HG02943 (cell line): Measurements from ENCODE around the gene TATDN2.

Experiments used
- ATAC-seq: cut with Tn5 transposase; IDR thresholded peaks from one replicate; pipeline ENCODE4 v1.9.1; 2021; ENCODE audit warnings: mild to moderate bottlenecking, low read depth, moderate library complexity; ENCODE audit not compliant: unreplicated experiment

The TATDN2 gene

GRCh38 chr3:10234526-10235230 is 13.6 kb upstream of the TATDN2 start:
- ATAC-seq, result no peak

- ATAC-seq, result no peak
Observed at GRCh38 chr3:10235551-10235950, 12.7 kb upstream of the TATDN2 start.

- no peak for ATAC-seq
Observed at GRCh38 chr3:10238345-10239183, 9.7 kb upstream of the TATDN2 start.

GRCh38 chr3:10240799-10241198 is 7.5 kb upstream of the TATDN2 start:
- no peak for ATAC-seq

GRCh38 chr3:10242182-10243065 is 5.8 kb upstream of the TATDN2 start:
- ATAC-seq, result no peak

- ATAC-seq, result no peak
Observed at GRCh38 chr3:10244009-10244408, 4.2 kb upstream of the TATDN2 start.

- ATAC-seq, result no peak
Observed at GRCh38 chr3:10245081-10245712, 3.1 kb upstream of the TATDN2 start.

GRCh38 chr3:10247679-10248183 is 528 bp upstream of the TATDN2 start:
- no peak for ATAC-seq

- peak; percentile 18 for ATAC-seq
Observed at GRCh38 chr3:10248984-10249748, 907 bp downstream of the TATDN2 start.

GRCh38 chr3:10249833-10250232 is 1.6 kb downstream of the TATDN2 start:
- no peak for ATAC-seq

GRCh38 chr3:10251006-10251405 is 2.7 kb downstream of the TATDN2 start:
- ATAC-seq, result no peak

GRCh38 chr3:10253731-10254130 is 5.5 kb downstream of the TATDN2 start:
- no peak for ATAC-seq

- ATAC-seq, result no peak
Observed at GRCh38 chr3:10255835-10256234, 7.6 kb downstream of the TATDN2 start.

- ATAC-seq, result no peak
Observed at GRCh38 chr3:10259036-10259435, 10.8 kb downstream of the TATDN2 start.

- no peak for ATAC-seq
Observed at GRCh38 chr3:10259798-10260197, 11.5 kb downstream of the TATDN2 start.

GRCh38 chr3:10260211-10260701 is 12.0 kb downstream of the TATDN2 start:
- no peak for ATAC-seq

- ATAC-seq, result no peak
Observed at GRCh38 chr3:10262027-10262426, 13.8 kb downstream of the TATDN2 start.

- no peak for ATAC-seq
Observed at GRCh38 chr3:10263646-10264363, 15.5 kb downstream of the TATDN2 start.

GRCh38 chr3:10265833-10266232 is 17.6 kb downstream of the TATDN2 start:
- no peak for ATAC-seq
